Liver (tissue), 9 donors: ENCODE measurements around the gene PIK3CA. TPM values are rescaled to one million over a fixed set of nuclear protein-coding genes. Genes with fewer than 3 reads are reported as not detected.
"Not testable (repeated sequence)": the region's sequence is repeated elsewhere in the genome, so short reads cannot be mapped to it uniquely, and the experiment has no call there.

Experiments used
- DNase-seq: peaks from one replicate; pipeline ENCODE4 v3.0.0-alpha.2; 2017; ENCODE audit warnings: low spot score
- H3K27ac ChIP-seq, 2 donors: one replicate each; pipeline ENCODE4 v1.7.0; 2013; ENCODE audit warnings: inconsistent platforms in 2 of 2, low read length in 2 of 2, control low read depth in 1 of 2, low read depth in 1 of 2, mild to moderate bottlenecking in 1 of 2
- H3K27me3 ChIP-seq, 4 donors: one replicate each; pipeline versions ENCODE4 v1.6.1 to v1.7.0; 2013; ENCODE audit warnings: low read length in 3 of 4, inconsistent platforms in 1 of 4, mild to moderate bottlenecking in 1 of 4, moderate library complexity in 1 of 4; ENCODE audit not compliant: control insufficient read depth in 4 of 4, insufficient read depth in 4 of 4
- H3K36me3 ChIP-seq, 4 donors: one replicate each; pipeline versions ENCODE4 v1.6.1 to v1.7.0; 2013; ENCODE audit warnings: low read length in 3 of 4, mild to moderate bottlenecking in 3 of 4, low read depth in 1 of 4, moderate library complexity in 1 of 4; ENCODE audit not compliant: control insufficient read depth in 4 of 4, insufficient read depth in 3 of 4
- H3K4me1 ChIP-seq, 4 donors: one replicate each; pipeline versions ENCODE4 v1.6.1 to v1.7.0; 2013; ENCODE audit warnings: low read length in 3 of 4, mild to moderate bottlenecking in 3 of 4, moderate library complexity in 1 of 4; ENCODE audit not compliant: control insufficient read depth in 4 of 4, insufficient read depth in 4 of 4
- H3K4me3 ChIP-seq, 3 donors: one replicate each; pipeline versions ENCODE4 v1.6.1 to v1.7.0; 2013; ENCODE audit warnings: low read length in 3 of 3, control low read depth in 1 of 3, low read depth in 1 of 3, mild to moderate bottlenecking in 1 of 3
- H3K9ac ChIP-seq, 2 donors: one replicate each; pipeline ENCODE4 v1.7.0; 2013; ENCODE audit warnings: low read length in 2 of 2, mild to moderate bottlenecking in 2 of 2, moderate library complexity in 2 of 2, control low read depth in 1 of 2, low read depth in 1 of 2
- H3K9me3 ChIP-seq, 4 donors: one replicate each; pipeline versions ENCODE4 v1.6.1 to v1.7.0; 2013; ENCODE audit warnings: low read length in 3 of 4; ENCODE audit not compliant: control insufficient read depth in 4 of 4
- FOXA2 ChIP-seq: IDR thresholded peaks from 2 replicates; pipeline ENCODE4 v1.6.1; 2016; ENCODE audit warnings: antibody characterized with exemption
- HNF4A ChIP-seq, 2 donors: conservative IDR thresholded peaks; 2 replicates each; pipeline ENCODE4 v1.6.1; 2016; ENCODE audit warnings: antibody characterized with exemption in 2 of 2, mild to moderate bottlenecking in 2 of 2
- REST ChIP-seq: IDR thresholded peaks from 2 replicates; pipeline ENCODE4 v1.6.1; 2016; ENCODE audit warnings: antibody characterized with exemption, mild to moderate bottlenecking
- ZBTB33 ChIP-seq: IDR thresholded peaks from 2 replicates; pipeline ENCODE4 v1.6.1; 2016; ENCODE audit warnings: antibody characterized with exemption
- WGBS: extraction: QIAGEN DNeasy Blood & Tissue Kit; methylation state at CpG from one replicate; pipeline ENCODE4 v1.1.7; 2013; 5-methylcytosine and 5-hydroxymethylcytosine counted together
- polyA plus RNA-seq, 2 donors: library from polyadenylated mRNA; stranded (reverse) in 1 of 2; unstranded in 1 of 2; fragments of 200-250 nt in 1 of 2; fragments of >200 nt in 1 of 2; fragmentation: Nextera tagmentation in 1 of 2; extraction: Ambion mirVana in 1 of 2; gene quantifications; one replicate each; pipeline versions ENCODE4 v1.2.1 to v1.2.3, GENCODE V29; 2013 to 2015
- total RNA-seq, 2 donors: library from RNA; depleted of rRNA; stranded (reverse); fragments of >200 nt; gene quantifications; one replicate each; pipeline ENCODE4 v1.2.3, GENCODE V29; 2014
- donor health status: healthy.
- donor health status: healthy.
- donor health status: healthy.
- donor health status: healthy.
- donor health status: healthy.

The PIK3CA gene
- total and polyA plus RNA-seq, 4 donors: 3.6 to 14.6 (median 7.2) TPM

- no peak for TF ChIP-seq REST
These were observed 31.3 kb upstream of the PIK3CA start (continued) for GRCh38 chr3:179116816-179117215.

- not testable (repeated sequence) for H3K27me3 ChIP-seq, H3K9ac ChIP-seq, H3K9me3 ChIP-seq, H3K27ac ChIP-seq, H3K4me3 ChIP-seq, H3K4me1 ChIP-seq, H3K36me3 ChIP-seq, DNase-seq
- WGBS: 82% methylated on average over 22 of the region's 27 CpGs
These were observed 15.8 kb upstream of the PIK3CA start for GRCh38 chr3:179132191-179132890.

GRCh38 chr3:179133575-179133974 is 14.6 kb upstream of the PIK3CA start:
- no peak for DNase-seq
- 88% methylated on average over 1 of the region's 1 CpG for WGBS
- Histone ChIP-seq H3K9me3 (no peaks in the 10 kb centered on the region), H3K4me1 (no peaks in the 10 kb centered on the region), H3K4me3 (no peak overlapping the region), H3K27ac (no peak overlapping the region), H3K36me3 (no peaks in the 10 kb centered on the region), H3K9ac (no peak overlapping the region), H3K27me3 (no peaks in the 10 kb centered on the region)
- no peak for TF ChIP-seq FOXA2
- no peak for TF ChIP-seq HNF4A (conservative IDR thresholded peaks at IDR 0.05)
- no peak for TF ChIP-seq ZBTB33
- no peak for TF ChIP-seq REST
